Adrenal gland (tissue), 5 donors: ENCODE results near the gene ZNF559.

ENCODE experiments used
- POLR2A ChIP-seq, 2 donors: fragments of 450-650 bp; IDR thresholded peaks; one replicate each; pipeline ENCODE4 v1.6.1; 2017; ENCODE audit warnings: antibody characterized with exemption in 2 of 2, mild to moderate bottlenecking in 2 of 2, moderate library complexity in 1 of 2
- TF ChIP-seq, protein P1 (sequence below), 6 experiments: fragments of 450-650 bp in 4 of 6; fragments of 200-600 bp in 2 of 6; sonication (generic) in 1 of 6; IDR thresholded peaks; 1 replicate in 5 of 6; 2 replicates in 1 of 6; pipeline versions ENCODE4 v1.5.1 to v1.8.0; 2016 to 2021; ENCODE audit warnings: antibody characterized with exemption in 6 of 6, mild to moderate bottlenecking in 2 of 6, moderate library complexity in 1 of 6
- donor health status: DM: no; HTN: no; CAD: no.

DNA sequence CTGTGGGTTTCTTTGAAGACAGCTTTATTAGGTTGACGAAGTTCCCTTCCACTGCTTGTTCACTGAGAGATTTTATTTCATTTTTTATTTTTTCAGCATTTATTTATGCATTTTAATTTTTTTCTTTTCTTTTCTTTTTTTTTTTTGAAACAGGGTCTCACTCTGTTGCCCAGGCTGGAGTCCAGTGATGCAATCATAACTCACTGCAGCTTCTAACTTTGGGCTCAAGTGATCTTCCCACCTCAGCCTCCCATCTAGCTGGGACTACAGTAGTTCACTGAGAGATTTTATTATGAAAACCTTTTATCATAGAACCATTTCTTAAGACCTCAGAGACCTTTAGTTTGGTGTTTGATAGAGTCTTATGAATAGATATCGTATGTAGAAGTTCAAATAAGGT is 28.5 kb downstream of the ZNF559 start:
- TF ChIP-seq, protein P1, sequence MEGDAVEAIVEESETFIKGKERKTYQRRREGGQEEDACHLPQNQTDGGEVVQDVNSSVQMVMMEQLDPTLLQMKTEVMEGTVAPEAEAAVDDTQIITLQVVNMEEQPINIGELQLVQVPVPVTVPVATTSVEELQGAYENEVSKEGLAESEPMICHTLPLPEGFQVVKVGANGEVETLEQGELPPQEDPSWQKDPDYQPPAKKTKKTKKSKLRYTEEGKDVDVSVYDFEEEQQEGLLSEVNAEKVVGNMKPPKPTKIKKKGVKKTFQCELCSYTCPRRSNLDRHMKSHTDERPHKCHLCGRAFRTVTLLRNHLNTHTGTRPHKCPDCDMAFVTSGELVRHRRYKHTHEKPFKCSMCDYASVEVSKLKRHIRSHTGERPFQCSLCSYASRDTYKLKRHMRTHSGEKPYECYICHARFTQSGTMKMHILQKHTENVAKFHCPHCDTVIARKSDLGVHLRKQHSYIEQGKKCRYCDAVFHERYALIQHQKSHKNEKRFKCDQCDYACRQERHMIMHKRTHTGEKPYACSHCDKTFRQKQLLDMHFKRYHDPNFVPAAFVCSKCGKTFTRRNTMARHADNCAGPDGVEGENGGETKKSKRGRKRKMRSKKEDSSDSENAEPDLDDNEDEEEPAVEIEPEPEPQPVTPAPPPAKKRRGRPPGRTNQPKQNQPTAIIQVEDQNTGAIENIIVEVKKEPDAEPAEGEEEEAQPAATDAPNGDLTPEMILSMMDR (IDR thresholded peaks at IDR 0.05) = no peak
- TF ChIP-seq POLR2A (IDR thresholded peaks at IDR 0.05) = no peak
